WTC11 (cell line): ENCODE measurements around the gene CDK12. TPM values are rescaled to one million over a fixed set of nuclear protein-coding genes. Genes with fewer than 3 reads are reported as not detected.

Source experiments
- ATAC-seq: fragments of 200-7000 bp; cut with Tn5 transposase; 2 replicates; pipeline ENCODE4 v1.10.0; 2021; ENCODE audit warnings: mild to moderate bottlenecking, moderate library complexity
- CTCF ChIA-PET: fragments of 300-600 bp; sonication (Branson Sonifier 250); formaldehyde crosslinking; loops from one replicate; lab custom pipeline; 2021; ENCODE audit warnings: antibody characterized with exemption; lab: Charles Lee
- POLR2A ChIA-PET: fragments of 350-600 bp; sonication (Branson Sonifier 250); formaldehyde crosslinking; loops from one replicate; lab custom pipeline; 2021; ENCODE audit warnings: antibody characterized with exemption; lab: Charles Lee
- DNase-seq: peaks from one replicate; pipeline ENCODE4 v3.0.0; 2021; ENCODE audit warnings: low spot score
- H3K27ac Mint-ChIP-seq: 2 replicates; pipeline ENCODE4 v1.8.0; 2021; ENCODE audit warnings: mixed read lengths
- H3K27me3 Mint-ChIP-seq: 2 replicates; pipeline ENCODE4 v1.8.0; 2021; ENCODE audit warnings: low read depth, mild to moderate bottlenecking, moderate library complexity, mixed read lengths
- H3K36me3 Mint-ChIP-seq: 2 replicates; pipeline ENCODE4 v1.8.0; 2021; ENCODE audit warnings: mixed read lengths
- H3K4me1 Mint-ChIP-seq: 2 replicates; pipeline ENCODE4 v1.8.0; 2022; ENCODE audit warnings: mixed read lengths
- H3K4me3 Mint-ChIP-seq: 2 replicates; pipeline ENCODE4 v1.8.0; 2021; ENCODE audit warnings: mild to moderate bottlenecking, moderate library complexity, mixed read lengths
- H3K9me3 Mint-ChIP-seq: 2 replicates; pipeline ENCODE4 v1.8.0; 2021; ENCODE audit warnings: mixed read lengths
- ATF3 ChIP-seq: sonication (generic); formaldehyde crosslinking; conservative IDR thresholded peaks from 2 replicates; pipeline ENCODE4 v1.8.1; 2022; ENCODE audit warnings: mild to moderate bottlenecking, missing genetic modification reagents
- CREB1 ChIP-seq: sonication (generic); formaldehyde crosslinking; IDR thresholded peaks from 2 replicates; pipeline ENCODE4 v1.8.0; 2023; ENCODE audit warnings: mild to moderate bottlenecking, missing genetic modification reagents
- E2F1 ChIP-seq: sonication (generic); formaldehyde crosslinking; IDR thresholded peaks from 2 replicates; pipeline ENCODE4 v1.8.0; 2022; ENCODE audit warnings: mild to moderate bottlenecking, missing genetic modification reagents
- ELF4 ChIP-seq: sonication (generic); formaldehyde crosslinking; IDR thresholded peaks from 2 replicates; pipeline ENCODE4 v1.8.1; 2022; ENCODE audit warnings: low read depth, mild to moderate bottlenecking, moderate library complexity, missing genetic modification reagents
- ETV6 ChIP-seq: sonication (generic); formaldehyde crosslinking; IDR thresholded peaks from 2 replicates; pipeline ENCODE4 v1.8.1; 2022; ENCODE audit warnings: mild to moderate bottlenecking, missing genetic modification reagents
- GTF2I ChIP-seq: fragments of 250-450 bp; sonication (Bioruptor Pico); conservative IDR thresholded peaks from 2 replicates; pipeline ENCODE4 v1.4.0; 2021; ENCODE audit warnings: mild to moderate bottlenecking
- JAZF1 ChIP-seq: fragments of 250-450 bp; sonication (Bioruptor Pico); IDR thresholded peaks from 2 replicates; pipeline ENCODE4 v1.9.0; 2021; ENCODE audit warnings: moderate library complexity, mild to moderate bottlenecking, inconsistent platforms
- NR3C1 ChIP-seq: sonication (generic); formaldehyde crosslinking; conservative IDR thresholded peaks from 2 replicates; pipeline ENCODE4 v1.8.1; 2023; ENCODE audit warnings: low read depth, mild to moderate bottlenecking, missing genetic modification reagents
- OVOL2 ChIP-seq: fragments of 250-450 bp; sonication (Bioruptor Pico); IDR thresholded peaks from 2 replicates; pipeline ENCODE4 v1.9.0; 2021; ENCODE audit warnings: mild to moderate bottlenecking, borderline replicate concordance
- PREB ChIP-seq: sonication (generic); formaldehyde crosslinking; IDR thresholded peaks from 2 replicates; pipeline ENCODE4 v1.8.1; 2022; ENCODE audit warnings: mild to moderate bottlenecking, missing genetic modification reagents, moderate library complexity, borderline replicate concordance
- RELA ChIP-seq: sonication (generic); formaldehyde crosslinking; IDR thresholded peaks from 2 replicates; pipeline ENCODE4 v1.8.1; 2022; ENCODE audit warnings: missing genetic modification reagents, mild to moderate bottlenecking, borderline replicate concordance
- RORB ChIP-seq: fragments of 250-450 bp; sonication (Bioruptor Pico); IDR thresholded peaks from 2 replicates; pipeline ENCODE4 v1.9.0; 2021; ENCODE audit warnings: mild to moderate bottlenecking
- TP53 ChIP-seq: sonication (generic); formaldehyde crosslinking; IDR thresholded peaks from 2 replicates; pipeline ENCODE4 v1.8.1; 2023; ENCODE audit warnings: mild to moderate bottlenecking, missing genetic modification reagents
- USF1 ChIP-seq: sonication (generic); formaldehyde crosslinking; IDR thresholded peaks from 2 replicates; pipeline ENCODE4 v1.8.0; 2022; ENCODE audit warnings: mild to moderate bottlenecking, missing genetic modification reagents
- ZNF121 ChIP-seq: sonication (generic); formaldehyde crosslinking; IDR thresholded peaks from 2 replicates; pipeline ENCODE4 v1.8.0; 2023; ENCODE audit warnings: missing genetic modification reagents
- ZNF671 ChIP-seq: fragments of 250-450 bp; sonication (Bioruptor Pico); IDR thresholded peaks from 2 replicates; pipeline ENCODE4 v1.8.0; 2021; ENCODE audit warnings: mild to moderate bottlenecking
- total RNA-seq: library from RNA; stranded (reverse); gene quantifications from 3 replicates; pipeline ENCODE4 v1.2.3, GENCODE V29; 2021
- TF ChIP-seq, protein P1 (sequence below): fragments of 200-600 bp; IDR thresholded peaks from 2 replicates; pipeline ENCODE4 v1.8.0; 2022; ENCODE audit warnings: antibody characterized with exemption
- TF ChIP-seq, protein P2 (sequence below): fragments of 250-450 bp; sonication (Bioruptor Pico); IDR thresholded peaks from 2 replicates; pipeline ENCODE4 v1.8.0; 2021; ENCODE audit warnings: mild to moderate bottlenecking

Gene CDK12
- total RNA-seq, 1 experiment from 2014 or later, result 58.4 TPM

DNA sequence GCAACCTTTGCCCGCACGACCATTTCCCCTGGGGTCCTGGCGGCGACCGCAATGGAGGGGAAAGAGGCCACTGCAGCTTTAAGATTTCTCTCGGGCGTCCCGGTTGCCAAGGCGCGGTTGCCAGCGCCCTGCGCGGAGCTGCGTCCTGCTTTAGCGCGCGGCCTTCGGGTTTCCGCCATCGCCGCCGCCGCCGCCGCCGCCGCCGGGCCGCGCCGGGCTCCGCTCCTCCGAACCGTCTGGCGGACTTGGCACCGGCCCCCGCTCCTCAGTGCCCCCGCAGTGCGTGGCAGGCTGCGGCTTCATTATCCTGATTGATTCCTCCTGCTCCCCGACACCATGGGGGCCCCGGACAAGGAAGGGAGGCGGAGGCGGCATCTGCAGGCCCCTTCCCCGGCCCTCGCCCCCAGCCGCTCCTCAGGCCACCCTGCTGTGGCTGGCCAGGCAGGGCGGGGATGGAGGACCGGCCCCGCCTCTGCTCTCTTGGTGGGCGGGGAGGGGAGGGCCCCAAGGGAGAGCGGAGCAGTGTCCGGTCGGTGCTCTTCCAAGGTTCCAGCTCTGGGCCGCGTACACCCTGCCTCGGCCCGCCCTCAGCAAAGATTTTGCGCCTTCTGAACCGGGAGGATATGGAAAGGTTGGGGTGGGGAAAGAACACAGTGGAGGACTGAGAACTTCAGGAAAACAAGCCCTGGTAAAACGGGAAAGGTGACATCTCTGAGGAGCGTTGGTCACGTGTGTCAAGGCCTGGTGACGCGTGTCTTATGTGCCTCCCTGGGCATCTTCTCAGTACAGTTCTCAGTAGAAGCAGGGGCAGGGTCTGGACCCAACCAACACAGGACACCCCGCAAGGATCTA, 112.4 kb downstream of the CDK12 start (continued):
- TF ChIP-seq TP53 (CRISPR knock-in tag), result 0 out of 2 replicates have a peak, but pooled peaks have one; percentile 13
- TF ChIP-seq, all 79 proteins: peak for 8

DNA sequence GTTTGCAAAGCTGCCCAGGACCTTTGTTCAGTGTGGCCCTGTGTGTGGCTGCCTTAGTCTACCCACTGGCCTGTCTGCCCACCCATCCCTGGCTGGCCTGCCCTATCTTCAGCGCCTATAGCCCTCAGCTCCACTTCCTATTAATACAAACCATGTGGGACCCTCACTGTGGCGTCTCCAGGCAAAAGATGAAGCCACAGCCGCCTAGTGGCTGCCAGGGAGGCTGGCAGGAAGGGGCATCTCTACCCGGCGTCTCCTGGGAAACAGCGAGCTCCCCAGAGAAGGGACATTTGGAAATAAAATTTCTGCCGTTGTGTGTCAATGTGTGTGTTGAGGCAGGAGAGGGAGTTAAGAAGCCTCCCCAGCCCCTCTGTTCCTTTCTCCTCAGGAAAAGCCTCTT, 114.9 kb downstream of the CDK12 start:
- CTCF ChIA-PET, result interaction anchor here (0.6 to 5.3 kb wide), 46 partner anchors 10 to 392 kb away, joined by 3 to 116 read pairs (median 4); partner anchors contain the start of genes CDK12, ERBB2, MIEN1 and PGAP3
- no peak overlapping the region for H3K27ac Mint-ChIP-seq
- peak; percentile 38 for ATAC-seq
- peak; percentile 62 for DNase-seq
- TF ChIP-seq, protein P1, sequence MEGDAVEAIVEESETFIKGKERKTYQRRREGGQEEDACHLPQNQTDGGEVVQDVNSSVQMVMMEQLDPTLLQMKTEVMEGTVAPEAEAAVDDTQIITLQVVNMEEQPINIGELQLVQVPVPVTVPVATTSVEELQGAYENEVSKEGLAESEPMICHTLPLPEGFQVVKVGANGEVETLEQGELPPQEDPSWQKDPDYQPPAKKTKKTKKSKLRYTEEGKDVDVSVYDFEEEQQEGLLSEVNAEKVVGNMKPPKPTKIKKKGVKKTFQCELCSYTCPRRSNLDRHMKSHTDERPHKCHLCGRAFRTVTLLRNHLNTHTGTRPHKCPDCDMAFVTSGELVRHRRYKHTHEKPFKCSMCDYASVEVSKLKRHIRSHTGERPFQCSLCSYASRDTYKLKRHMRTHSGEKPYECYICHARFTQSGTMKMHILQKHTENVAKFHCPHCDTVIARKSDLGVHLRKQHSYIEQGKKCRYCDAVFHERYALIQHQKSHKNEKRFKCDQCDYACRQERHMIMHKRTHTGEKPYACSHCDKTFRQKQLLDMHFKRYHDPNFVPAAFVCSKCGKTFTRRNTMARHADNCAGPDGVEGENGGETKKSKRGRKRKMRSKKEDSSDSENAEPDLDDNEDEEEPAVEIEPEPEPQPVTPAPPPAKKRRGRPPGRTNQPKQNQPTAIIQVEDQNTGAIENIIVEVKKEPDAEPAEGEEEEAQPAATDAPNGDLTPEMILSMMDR, result peak; percentile 44
- TF ChIP-seq ZNF671 (CRISPR knock-in tag), result no peak
- no peak overlapping the region for H3K4me3 Mint-ChIP-seq
- peaks cover 7% of the 10 kb centered on the region for H3K9me3 Mint-ChIP-seq
- peaks cover 36% of the 10 kb centered on the region for H3K4me1 Mint-ChIP-seq
- POLR2A ChIA-PET, result interaction anchor here (0.7 kb wide), 1 partner anchor 25 kb away, joined by 3 read pairs; no protein-coding TSS in a partner anchor
- peaks cover 21% of the 10 kb centered on the region for H3K27me3 Mint-ChIP-seq
- peaks cover 6% of the 10 kb centered on the region for H3K36me3 Mint-ChIP-seq

GRCh38 chr17:39578272-39578671, 117.0 kb downstream of the CDK12 start:
- CTCF ChIA-PET, result interaction anchor here (0.6 to 5.3 kb wide), 14 partner anchors 11 to 342 kb away, joined by 3 to 116 read pairs (median 5); partner anchors contain the start of gene MED1
- POLR2A ChIA-PET, result no interaction called here
- Mint-ChIP-seq H3K27ac (no peak overlapping the region), H3K4me1 (peaks cover 42% of the 10 kb centered on the region), H3K36me3 (no peaks in the 10 kb centered on the region), H3K9me3 (no peaks in the 10 kb centered on the region), H3K4me3 (no peak overlapping the region), H3K27me3 (peaks cover 11% of the 10 kb centered on the region)
- ATAC-seq, result no peak
- DNase-seq, result no peak
- no peak for TF ChIP-seq ETV6 (CRISPR knock-in tag)
- no peak for TF ChIP-seq ZNF121 (CRISPR knock-in tag)
- TF ChIP-seq, protein P1, result no peak
- no peak for TF ChIP-seq USF1 (CRISPR knock-in tag)
- no peak for TF ChIP-seq GTF2I (CRISPR knock-in tag)
- TF ChIP-seq, protein P2, sequence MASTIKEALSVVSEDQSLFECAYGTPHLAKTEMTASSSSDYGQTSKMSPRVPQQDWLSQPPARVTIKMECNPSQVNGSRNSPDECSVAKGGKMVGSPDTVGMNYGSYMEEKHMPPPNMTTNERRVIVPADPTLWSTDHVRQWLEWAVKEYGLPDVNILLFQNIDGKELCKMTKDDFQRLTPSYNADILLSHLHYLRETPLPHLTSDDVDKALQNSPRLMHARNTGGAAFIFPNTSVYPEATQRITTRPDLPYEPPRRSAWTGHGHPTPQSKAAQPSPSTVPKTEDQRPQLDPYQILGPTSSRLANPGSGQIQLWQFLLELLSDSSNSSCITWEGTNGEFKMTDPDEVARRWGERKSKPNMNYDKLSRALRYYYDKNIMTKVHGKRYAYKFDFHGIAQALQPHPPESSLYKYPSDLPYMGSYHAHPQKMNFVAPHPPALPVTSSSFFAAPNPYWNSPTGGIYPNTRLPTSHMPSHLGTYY (CRISPR knock-in tag), result no peak
- TF ChIP-seq OVOL2 (CRISPR knock-in tag), result no peak
- no peak for TF ChIP-seq PREB (CRISPR knock-in tag)
- TF ChIP-seq RORB (CRISPR knock-in tag), result no peak
- TF ChIP-seq E2F1 (CRISPR knock-in tag), result no peak
- no peak for TF ChIP-seq TP53 (CRISPR knock-in tag)
- no peak for TF ChIP-seq ELF4 (CRISPR knock-in tag)
- no peak for TF ChIP-seq CREB1 (CRISPR knock-in tag)
- no peak for TF ChIP-seq ATF3
- no peak for TF ChIP-seq JAZF1 (CRISPR knock-in tag)
- no peak for TF ChIP-seq RELA (CRISPR knock-in tag)
- no peak for TF ChIP-seq NR3C1 (CRISPR knock-in tag)
